Mesenchymal stem cell (in vitro differentiated cells and primary cell): ENCODE measurements around the gene MICU1.

ENCODE experiments used
- DNase-seq: peaks from one replicate; pipeline ENCODE4 v3.0.0-alpha.2; 2013
- H2AFZ ChIP-seq: one replicate; pipeline ENCODE4 v1.6.1; 2013; ENCODE audit warnings: low read depth, mild to moderate bottlenecking, control low read depth, inconsistent platforms, low read length, moderate library complexity
- H2AK5ac ChIP-seq: 2 replicates; pipeline ENCODE4 v1.6.1; 2013; ENCODE audit warnings: low read length, moderate library complexity, mild to moderate bottlenecking, inconsistent platforms; ENCODE audit not compliant: severe bottlenecking
- H2BK120ac ChIP-seq: one replicate; pipeline ENCODE4 v1.6.1; 2013; ENCODE audit warnings: low read depth, mild to moderate bottlenecking, inconsistent platforms, low read length, moderate library complexity
- H2BK12ac ChIP-seq, 2 experiments: one replicate each; pipeline ENCODE4 v1.6.1; 2013; ENCODE audit warnings: inconsistent platforms in 2 of 2, low read length in 2 of 2, mild to moderate bottlenecking in 2 of 2, moderate library complexity in 2 of 2, control low read depth in 1 of 2
- H2BK15ac ChIP-seq: one replicate; pipeline ENCODE4 v1.6.1; 2013; ENCODE audit warnings: mild to moderate bottlenecking, low read depth, inconsistent platforms; ENCODE audit not compliant: poor library complexity, severe bottlenecking
- H2BK5ac ChIP-seq: 2 replicates; pipeline ENCODE4 v1.6.1; 2013; ENCODE audit warnings: low read depth, mild to moderate bottlenecking, low read length, control low read depth, inconsistent platforms; ENCODE audit not compliant: poor library complexity, severe bottlenecking
- H3K14ac ChIP-seq, 2 experiments: one replicate each; pipeline ENCODE4 v1.6.1; 2013; ENCODE audit warnings: inconsistent platforms in 2 of 2, low read length in 2 of 2, control low read depth in 1 of 2, mild to moderate bottlenecking in 1 of 2, moderate library complexity in 1 of 2
- H3K18ac ChIP-seq, 2 experiments: one replicate each; pipeline ENCODE4 v1.6.1; 2013; ENCODE audit warnings: inconsistent platforms in 2 of 2, low read length in 2 of 2, control low read depth in 1 of 2, low read depth in 1 of 2, mild to moderate bottlenecking in 1 of 2
- H3K23ac ChIP-seq, 2 experiments: one replicate each; pipeline ENCODE4 v1.6.1; 2013; ENCODE audit warnings: inconsistent platforms in 2 of 2, low read length in 2 of 2, mild to moderate bottlenecking in 2 of 2, moderate library complexity in 2 of 2, control low read depth in 1 of 2
- H3K27ac ChIP-seq: 2 replicates; pipeline ENCODE4 v1.5.1; 2013; ENCODE audit warnings: mild to moderate bottlenecking, moderate library complexity, low read length, control low read depth, inconsistent platforms; ENCODE audit not compliant: poor library complexity, severe bottlenecking
- H3K27me3 ChIP-seq, 2 experiments: 2 replicates each; pipeline versions ENCODE4 v1.6.1 to v1.7.0; 2013; ENCODE audit warnings: low read length in 2 of 2, mild to moderate bottlenecking in 2 of 2, moderate library complexity in 2 of 2, control low read depth in 1 of 2, inconsistent platforms in 1 of 2; ENCODE audit not compliant: control insufficient read depth in 1 of 2, insufficient read depth in 1 of 2
- H3K36me3 ChIP-seq, 2 experiments: 2 replicates each; pipeline versions ENCODE4 v1.6.1 to v1.7.0; 2013; ENCODE audit warnings: low read length in 2 of 2, control low read depth in 1 of 2, inconsistent platforms in 1 of 2, low read depth in 1 of 2, mild to moderate bottlenecking in 1 of 2; ENCODE audit not compliant: insufficient read depth in 2 of 2, control insufficient read depth in 1 of 2
- H3K4ac ChIP-seq, 2 experiments: one replicate each; pipeline ENCODE4 v1.6.1; 2013; ENCODE audit warnings: inconsistent platforms in 2 of 2, low read length in 2 of 2, mild to moderate bottlenecking in 2 of 2, moderate library complexity in 2 of 2, control low read depth in 1 of 2, low read depth in 1 of 2
- H3K4me1 ChIP-seq: 2 replicates; pipeline ENCODE4 v1.6.1; 2013; ENCODE audit warnings: low read depth, low read length, control low read depth; ENCODE audit not compliant: control insufficient read depth, insufficient read depth
- H3K4me2 ChIP-seq: 2 replicates; pipeline ENCODE4 v1.6.1; 2013; ENCODE audit warnings: low read length, mild to moderate bottlenecking, inconsistent platforms; ENCODE audit not compliant: poor library complexity, severe bottlenecking
- H3K4me3 ChIP-seq, 2 experiments: 2 replicates each; pipeline versions ENCODE4 v1.5.1 to v1.7.0; 2013; ENCODE audit warnings: low read length in 2 of 2, mild to moderate bottlenecking in 2 of 2, control low read depth in 1 of 2, low read depth in 1 of 2; ENCODE audit not compliant: insufficient read depth in 1 of 2
- H3K79me1 ChIP-seq: replicated peaks from 2 replicates; pipeline ENCODE4 v1.6.1; 2013; ENCODE audit warnings: mild to moderate bottlenecking, control low read depth, low read length, inconsistent platforms; ENCODE audit not compliant: poor library complexity, severe bottlenecking
- H3K9ac ChIP-seq: 2 replicates; pipeline ENCODE4 v1.7.0; 2013; ENCODE audit warnings: mild to moderate bottlenecking, low read length, moderate library complexity
- H3K9me3 ChIP-seq: 2 replicates; pipeline ENCODE4 v1.7.0; 2013; ENCODE audit warnings: mild to moderate bottlenecking, low read length; ENCODE audit not compliant: control insufficient read depth
- H4K8ac ChIP-seq: one replicate; pipeline ENCODE4 v1.6.1; 2013; ENCODE audit warnings: inconsistent platforms, mild to moderate bottlenecking, low read length, moderate library complexity
- H4K91ac ChIP-seq: one replicate; pipeline ENCODE4 v1.6.1; 2013; ENCODE audit warnings: mild to moderate bottlenecking, low read length, inconsistent platforms
- WGBS: methylation state at CpG from one replicate; pipeline ENCODE4 v1.1.7; 2013; ENCODE audit warnings: mixed read lengths; 5-methylcytosine and 5-hydroxymethylcytosine counted together

MICU1 gene

GRCh38 chr10:72610466-72610865 is 15.4 kb downstream of the MICU1 start:
- Histone ChIP-seq H3K4me3 (no peak overlapping the region), H2AK5ac (no peak overlapping the region), H2BK5ac (no peak overlapping the region), H4K8ac (no peak overlapping the region), H3K79me1 (peaks cover 17% of the 10 kb centered on the region), H3K14ac (no peak overlapping the region), H3K27ac (no peak overlapping the region), H2AFZ (no peak overlapping the region), H2BK15ac (no peak overlapping the region), H3K4me1 (no peaks in the 10 kb centered on the region), H2BK12ac (no peak overlapping the region), H3K9ac (no peak overlapping the region), H3K36me3 (no peaks in the 10 kb centered on the region), H2BK120ac (no peak overlapping the region), H4K91ac (no peak overlapping the region), H3K4me2 (no peak overlapping the region), H3K27me3 (no peaks in the 10 kb centered on the region), H3K4ac (no peak overlapping the region), H3K18ac (no peak overlapping the region), H3K23ac (no peak overlapping the region), H3K9me3 (no peaks in the 10 kb centered on the region)
- no peak for DNase-seq
- WGBS: 100% methylated on average over 1 of the region's 1 CpG

GRCh38 chr10:72605122-72605521 is 20.8 kb downstream of the MICU1 start:
- Histone ChIP-seq H2BK120ac (no peak overlapping the region), H3K9me3 (no peaks in the 10 kb centered on the region), H2BK15ac (no peak overlapping the region), H2AFZ (no peak overlapping the region), H3K23ac (no peak overlapping the region), H4K91ac (no peak overlapping the region), H3K18ac (no peak overlapping the region), H3K27ac (no peak overlapping the region), H3K9ac (no peak overlapping the region), H3K4me2 (no peak overlapping the region), H3K4me1 (no peaks in the 10 kb centered on the region), H3K14ac (no peak overlapping the region), H2BK5ac (no peak overlapping the region), H3K79me1 (peaks cover 16% of the 10 kb centered on the region), H3K36me3 (peaks cover 0 to 5% of the 10 kb centered on the region in 2 experiments), H4K8ac (no peak overlapping the region), H3K27me3 (no peaks in the 10 kb centered on the region), H3K4me3 (no peak overlapping the region), H2AK5ac (no peak overlapping the region), H3K4ac (no peak overlapping the region), H2BK12ac (no peak overlapping the region)
- no peak for DNase-seq
- 90% methylated on average over 3 of the region's 3 CpGs for WGBS

GRCh38 chr10:72601144-72601543 is 24.7 kb downstream of the MICU1 start:
- 100% methylated on average over 1 of the region's 2 CpGs for WGBS
- Histone ChIP-seq H3K4me1 (no peaks in the 10 kb centered on the region), H2AFZ (no peak overlapping the region), H2BK15ac (no peak overlapping the region), H3K27me3 (no peaks in the 10 kb centered on the region), H3K4me3 (no peak overlapping the region), H2AK5ac (no peak overlapping the region), H3K9me3 (no peaks in the 10 kb centered on the region), H2BK5ac (no peak overlapping the region), H3K36me3 (peaks cover 0 to 5% of the 10 kb centered on the region in 2 experiments), H3K4ac (no peak overlapping the region), H2BK12ac (no peak overlapping the region), H4K91ac (no peak overlapping the region), H3K18ac (no peak overlapping the region), H2BK120ac (no peak overlapping the region), H4K8ac (no peak overlapping the region), H3K23ac (no peak overlapping the region), H3K14ac (no peak overlapping the region), H3K79me1 (peaks cover 16% of the 10 kb centered on the region), H3K27ac (no peak overlapping the region), H3K4me2 (no peak overlapping the region), H3K9ac (no peak overlapping the region)
- no peak for DNase-seq

DNA sequence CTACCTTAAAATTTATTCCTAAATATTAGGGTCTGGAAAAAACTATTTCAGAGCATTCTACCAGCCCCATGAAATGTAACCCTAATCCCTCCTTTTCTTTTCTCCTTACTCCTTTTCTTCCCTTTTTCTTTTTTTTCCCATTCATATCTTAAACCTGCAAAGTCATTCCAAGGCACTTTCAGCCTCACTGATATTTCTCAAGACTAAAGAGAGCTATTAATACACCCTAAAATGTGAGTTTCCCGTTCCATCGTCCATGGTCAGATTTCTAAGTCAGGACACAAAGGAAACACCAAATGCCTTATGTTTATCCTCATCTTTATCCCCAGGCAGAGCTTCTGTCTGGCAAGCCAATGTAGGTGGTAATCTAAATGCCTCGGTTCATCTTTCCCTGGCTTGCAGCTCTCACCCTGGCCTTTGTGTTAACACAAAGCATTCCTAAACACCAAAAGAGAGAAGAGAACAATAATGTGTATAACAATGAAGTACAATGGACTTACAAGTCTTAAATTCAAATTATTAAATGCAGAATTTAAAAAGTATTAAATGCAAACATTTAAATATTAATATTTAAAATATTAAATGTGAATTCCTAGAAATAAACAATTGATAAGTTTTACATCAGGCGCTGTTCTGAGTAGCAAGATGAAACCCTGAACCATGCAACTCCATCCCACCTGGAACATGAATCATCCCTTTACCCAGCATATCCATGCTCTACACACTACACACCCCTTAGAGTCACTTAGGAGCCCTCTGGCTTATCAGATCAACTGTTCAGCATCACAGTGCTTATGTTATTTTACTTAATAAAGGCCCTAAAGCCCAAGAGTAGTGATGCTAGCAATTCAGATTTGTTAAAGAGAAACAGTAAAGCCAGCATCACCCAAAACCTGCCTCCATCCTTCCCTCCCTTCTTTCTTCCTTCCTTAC is 26.8 kb downstream of the MICU1 start:
- peaks cover 0 to 5% of the 10 kb centered on the region in 2 experiments for H3K36me3 ChIP-seq
- H3K27ac ChIP-seq: no peak overlapping the region
- DNase-seq: no peak
- no peak overlapping the region for H3K4me2 ChIP-seq
- no peaks in the 10 kb centered on the region for H3K27me3 ChIP-seq
- H3K79me1 ChIP-seq: peaks cover 22% of the 10 kb centered on the region
- no peak overlapping the region for H3K14ac ChIP-seq
- H2AFZ ChIP-seq: no peak overlapping the region
- H3K4me3 ChIP-seq: no peak overlapping the region
- no peak overlapping the region for H3K18ac ChIP-seq
- H2BK5ac ChIP-seq: no peak overlapping the region
- H4K8ac ChIP-seq: no peak overlapping the region
- H2BK12ac ChIP-seq: no peak overlapping the region
- no peak overlapping the region for H2BK15ac ChIP-seq
- H2BK120ac ChIP-seq: no peak overlapping the region
- H3K9ac ChIP-seq: no peak overlapping the region
- 96% methylated on average over 3 of the region's 4 CpGs for WGBS
- no peaks in the 10 kb centered on the region for H3K9me3 ChIP-seq
- H3K4ac ChIP-seq: no peak overlapping the region
- no peak overlapping the region for H2AK5ac ChIP-seq
- H3K23ac ChIP-seq: no peak overlapping the region
- no peak overlapping the region for H4K91ac ChIP-seq
- no peaks in the 10 kb centered on the region for H3K4me1 ChIP-seq
